Measurements from ENCODE around the gene EFCAB14.
A peak's percentile ranks its signal among the peaks of the same experiment; 100 is the strongest.
"Not testable (repeated sequence)": the region's sequence is repeated elsewhere in the genome, so short reads cannot be mapped to it uniquely, and the experiment has no call there.

The EFCAB14 gene

GRCh38 chr1:46747683-46748288 lies 28.9 kb upstream of the EFCAB14 start:
- ATAC-seq (ENCODE audit: insufficient read depth, low read depth) (peak; percentile 58; the same call in 2 of the 3 replicates), DNase-seq (peak; percentile 20)
- Histone ChIP-seq H4K20me1 (ENCODE audit: insufficient read depth, low read length) (no peaks in the 10 kb centered on the region), H3K27ac (ENCODE audit: low read length) (no peak overlapping the region), H3K9ac (ENCODE audit: low read depth, low read length) (no peak overlapping the region), H3K4me1 (ENCODE audit: insufficient read depth, low read length) (no peaks in the 10 kb centered on the region), H3K79me2 (ENCODE audit: insufficient read depth, low read length) (no peaks in the 10 kb centered on the region), H3K36me3 (ENCODE audit: insufficient read depth, low read length) (no peaks in the 10 kb centered on the region), H3K9me3 (ENCODE audit: insufficient read depth, low read length, severe bottlenecking) (no peaks in the 10 kb centered on the region), H3K4me3 (ENCODE audit: low read depth in 1 of 2, low read length in 2 of 2) (no peak overlapping the region), H2AFZ (ENCODE audit: low read depth, low read length) (no peak overlapping the region), H3K27me3 (ENCODE audit: insufficient read depth, low read length, poor library complexity) (no peaks in the 10 kb centered on the region), H3K4me2 (ENCODE audit: insufficient read depth, low read length) (no peak overlapping the region)
- TF ChIP-seq EZH2 (IDR thresholded peaks at IDR 0.05; ENCODE audit: borderline replicate concordance, low read depth, low read length, severe bottlenecking): no peak
- TF ChIP-seq CTCF (IDR thresholded peaks at IDR 0.05; ENCODE audit: borderline replicate concordance, extremely low read depth, low read length, poor library complexity, severe bottlenecking): peak; percentile 60

GRCh38 chr1:46742069-46742468 lies 23.2 kb upstream of the EFCAB14 start:
- H3K36me3 ChIP-seq (ENCODE audit: insufficient read depth, low read length): no peaks in the 10 kb centered on the region
- no peak overlapping the region for H3K27ac ChIP-seq (ENCODE audit: low read length)
- no peaks in the 10 kb centered on the region for H3K79me2 ChIP-seq (ENCODE audit: insufficient read depth, low read length)
- no peak overlapping the region for H3K9ac ChIP-seq (ENCODE audit: low read depth, low read length)
- no peaks in the 10 kb centered on the region for H3K4me1 ChIP-seq (ENCODE audit: insufficient read depth, low read length)
- no peak overlapping the region for H3K4me2 ChIP-seq (ENCODE audit: insufficient read depth, low read length)
- no peak overlapping the region for H2AFZ ChIP-seq (ENCODE audit: low read depth, low read length)
- DNase-seq: no peak
- TF ChIP-seq EZH2 (IDR thresholded peaks at IDR 0.05; ENCODE audit: borderline replicate concordance, low read depth, low read length, severe bottlenecking) (no peak), CTCF (IDR thresholded peaks at IDR 0.05; ENCODE audit: borderline replicate concordance, extremely low read depth, low read length, poor library complexity, severe bottlenecking) (no peak)
- no peaks in the 10 kb centered on the region for H4K20me1 ChIP-seq (ENCODE audit: insufficient read depth, low read length)
- no peaks in the 10 kb centered on the region for H3K9me3 ChIP-seq (ENCODE audit: insufficient read depth, low read length, severe bottlenecking)
- ATAC-seq (ENCODE audit: insufficient read depth, low read depth): no peak
- no peak overlapping the region for H3K4me3 ChIP-seq (ENCODE audit: low read depth in 1 of 2, low read length in 2 of 2)
- peaks cover 7% of the 10 kb centered on the region for H3K27me3 ChIP-seq (ENCODE audit: insufficient read depth, low read length, poor library complexity)

- no peak overlapping the region for H3K27ac ChIP-seq (ENCODE audit: low read length)
- no peaks in the 10 kb centered on the region for H3K9me3 ChIP-seq (ENCODE audit: insufficient read depth, low read length, severe bottlenecking)
- H2AFZ ChIP-seq (ENCODE audit: low read depth, low read length): no peak overlapping the region
- DNase-seq (peak; percentile 55), ATAC-seq (ENCODE audit: insufficient read depth, low read depth) (peak; percentile 77)
- H3K4me1 ChIP-seq (ENCODE audit: insufficient read depth, low read length): no peaks in the 10 kb centered on the region
- no peaks in the 10 kb centered on the region for H3K79me2 ChIP-seq (ENCODE audit: insufficient read depth, low read length)
- no peak overlapping the region for H3K4me3 ChIP-seq (ENCODE audit: low read depth in 1 of 2, low read length in 2 of 2)
- no peak overlapping the region for H3K9ac ChIP-seq (ENCODE audit: low read depth, low read length)
- no peaks in the 10 kb centered on the region for H3K27me3 ChIP-seq (ENCODE audit: insufficient read depth, low read length, poor library complexity)
- no peak for TF ChIP-seq EZH2 (IDR thresholded peaks at IDR 0.05; ENCODE audit: borderline replicate concordance, low read depth, low read length, severe bottlenecking)
- TF ChIP-seq CTCF (IDR thresholded peaks at IDR 0.05; ENCODE audit: borderline replicate concordance, extremely low read depth, low read length, poor library complexity, severe bottlenecking): peak; percentile 74
- no peaks in the 10 kb centered on the region for H3K36me3 ChIP-seq (ENCODE audit: insufficient read depth, low read length)
- H3K4me2 ChIP-seq (ENCODE audit: insufficient read depth, low read length): no peak overlapping the region
- H4K20me1 ChIP-seq (ENCODE audit: insufficient read depth, low read length): no peaks in the 10 kb centered on the region
Observed at GRCh38 chr1:46735708-46736324, 16.9 kb upstream of the EFCAB14 start.

- H3K27me3 ChIP-seq (ENCODE audit: insufficient read depth, low read length, poor library complexity); DNase-seq; H3K79me2 ChIP-seq (ENCODE audit: insufficient read depth, low read length); H2AFZ ChIP-seq (ENCODE audit: low read depth, low read length); H3K36me3 ChIP-seq (ENCODE audit: insufficient read depth, low read length); H4K20me1 ChIP-seq (ENCODE audit: insufficient read depth, low read length); H3K9ac ChIP-seq (ENCODE audit: low read depth, low read length); H3K27ac ChIP-seq (ENCODE audit: low read length); H3K4me1 ChIP-seq (ENCODE audit: insufficient read depth, low read length); H3K4me3 ChIP-seq (ENCODE audit: low read depth in 1 of 2, low read length in 2 of 2); H3K4me2 ChIP-seq (ENCODE audit: insufficient read depth, low read length); ATAC-seq (ENCODE audit: insufficient read depth, low read depth); H3K9me3 ChIP-seq (ENCODE audit: insufficient read depth, low read length, severe bottlenecking): not testable (repeated sequence)
Observed at GRCh38 chr1:46728327-46728873, 9.5 kb upstream of the EFCAB14 start.
